Endothelial cell of umbilical vein (primary cell): ENCODE data around the gene CDK19. TPM values are rescaled to one million over a fixed set of nuclear protein-coding genes. Genes with fewer than 3 reads are reported as not detected.

ENCODE experiments used
- BruUV-seq: library from RNA; stranded (reverse); fragments of 400-500 nt; replicated peaks from 2 replicates; lab custom pipeline; 2021; lab: Mats Ljungman, UMichigan
- CTCF ChIA-PET: fragments of 300-600, 350-600 bp; sonication (Branson Sonifier 250); formaldehyde crosslinking; loops from one replicate; lab custom pipeline; 2021; ENCODE audit warnings: antibody characterized with exemption, inconsistent platforms; lab: Charles Lee
- POLR2A ChIA-PET: fragments of 300-600, 350-600 bp; sonication (Branson Sonifier 250); formaldehyde crosslinking; loops from one replicate; lab custom pipeline; 2021; ENCODE audit warnings: antibody characterized with exemption, inconsistent platforms; lab: Charles Lee
- DNase-seq: peaks from one replicate; pipeline ENCODE4 v3.0.0-alpha.2; 2011; ENCODE audit warnings: low read depth, low spot score
- FAIRE-seq: peaks from 2 replicates; lab custom pipeline; 2011; peaks lifted over from hg19 to GRCh38; lab: Jason Lieb, UNC
- H2AFZ ChIP-seq: 2 replicates; pipeline ENCODE4 v1.6.0; 2012; ENCODE audit warnings: low read depth, low read length, control low read depth, inconsistent platforms
- H3K27ac ChIP-seq: 2 replicates; pipeline ENCODE4 v1.5.1; 2011; ENCODE audit warnings: low read depth, mild to moderate bottlenecking, control low read depth, low read length, moderate library complexity; ENCODE audit not compliant: insufficient read depth
- H3K27me3 ChIP-seq, 2 experiments: 2 replicates each; pipeline versions ENCODE4 v1.6.0 to v1.6.1; 2011; ENCODE audit warnings: low read length in 2 of 2, mixed read lengths in 1 of 2; ENCODE audit not compliant: control insufficient read depth in 2 of 2, insufficient read depth in 2 of 2
- H3K36me3 ChIP-seq, 2 experiments: 2 replicates in 1 of 2; 3 replicates in 1 of 2; pipeline ENCODE4 v1.5.1; 2011; ENCODE audit warnings: low read length in 2 of 2, mild to moderate bottlenecking in 1 of 2, moderate library complexity in 1 of 2; ENCODE audit not compliant: control insufficient read depth in 2 of 2, insufficient read depth in 2 of 2; ENCODE audit errors: extremely low read depth in 1 of 2
- H3K4me1 ChIP-seq: 3 replicates; pipeline ENCODE4 v1.5.1; 2011; ENCODE audit warnings: mild to moderate bottlenecking, low read length; ENCODE audit not compliant: control insufficient read depth, insufficient read depth; ENCODE audit errors: extremely low read depth
- H3K4me2 ChIP-seq: 2 replicates; pipeline ENCODE4 v1.6.1; 2011; ENCODE audit warnings: low read length, control low read depth, mixed read lengths; ENCODE audit not compliant: insufficient read depth
- H3K4me3 ChIP-seq, 3 experiments: fragments of 200-600 bp in 1 of 3; sonication (generic), shearing (Covaris generic) in 1 of 3; replicated peaks in 1 of 3; 2 replicates each; pipeline ENCODE4 v1.5.1; 2011 to 2016; ENCODE audit warnings: control low read depth in 3 of 3, low read length in 3 of 3, mild to moderate bottlenecking in 2 of 3, inconsistent platforms in 1 of 3, low read depth in 1 of 3, moderate library complexity in 1 of 3; ENCODE audit not compliant: insufficient read depth in 1 of 3
- H3K79me2 ChIP-seq: 2 replicates; pipeline ENCODE4 v1.6.0; 2012; ENCODE audit warnings: low read length, inconsistent platforms; ENCODE audit not compliant: control insufficient read depth, insufficient read depth
- H3K9ac ChIP-seq: replicated peaks from 2 replicates; pipeline ENCODE3; 2011; ENCODE audit warnings: low read length, control low read depth; ENCODE audit not compliant: insufficient read depth; ENCODE audit errors: extremely low read depth
- H3K9me1 ChIP-seq: replicated peaks from 3 replicates; pipeline ENCODE4 v1.6.0; 2011; ENCODE audit warnings: mild to moderate bottlenecking, low read length; ENCODE audit not compliant: control insufficient read depth, insufficient read depth; ENCODE audit errors: extremely low read depth
- H3K9me3 ChIP-seq: replicated peaks from 2 replicates; pipeline ENCODE4 v1.5.1; 2012; ENCODE audit warnings: low read length, inconsistent platforms; ENCODE audit not compliant: control insufficient read depth, insufficient read depth
- H4K20me1 ChIP-seq: replicated peaks from 2 replicates; pipeline ENCODE3; 2011; ENCODE audit warnings: mild to moderate bottlenecking, low read length; ENCODE audit not compliant: control insufficient read depth, insufficient read depth; ENCODE audit errors: extremely low read depth
- EZH2 ChIP-seq: IDR thresholded peaks from 2 replicates; pipeline ENCODE4 v1.6.1; 2012; ENCODE audit warnings: borderline replicate concordance, low read depth, mild to moderate bottlenecking, moderate library complexity, low read length, inconsistent platforms; ENCODE audit not compliant: severe bottlenecking
- FOS ChIP-seq: IDR thresholded peaks from 2 replicates; pipeline ENCODE4 v1.6.1; 2011; ENCODE audit warnings: mild to moderate bottlenecking, low read length, moderate library complexity, borderline replicate concordance; ENCODE audit not compliant: insufficient read depth
- GATA2 ChIP-seq: IDR thresholded peaks from 2 replicates; pipeline ENCODE4 v1.7.0; 2011; ENCODE audit warnings: low read depth, mild to moderate bottlenecking, moderate library complexity, mixed read lengths, low read length; ENCODE audit not compliant: insufficient read length, insufficient read depth
- JUN ChIP-seq: IDR thresholded peaks from 2 replicates; pipeline ENCODE4 v1.6.1; 2011; ENCODE audit warnings: borderline replicate concordance, low read depth; ENCODE audit not compliant: insufficient read length, insufficient read depth
- POLR2A ChIP-seq: IDR thresholded peaks from 2 replicates; pipeline ENCODE4 v1.6.1; 2012; ENCODE audit warnings: low read depth, mild to moderate bottlenecking, control low read depth, low read length
- POLR2AphosphoS5 ChIP-seq: IDR thresholded peaks from 2 replicates; pipeline ENCODE4 v1.6.1; 2012; ENCODE audit warnings: low read depth, mild to moderate bottlenecking, control low read depth, low read length, moderate library complexity; ENCODE audit not compliant: insufficient read depth
- dilution Hi-C: fragments of 300-500 bp; cut with MboI; formaldehyde crosslinking; loops from one replicate; pipeline ENCODE4 v1.15.0; 2019; ENCODE audit warnings: low sequenced_read_pairs; ENCODE audit not compliant: extremely low pct_ligation_motif_present
- intact Hi-C: fragments of 100-400 bp; cut with micrococcal nuclease; formaldehyde crosslinking; loops from one replicate; pipeline ENCODE4 v1.10.0; 2022
- polyA plus RNA-seq, 4 experiments: library from polyadenylated mRNA; depleted of rRNA in 3 of 4; stranded (reverse) in 3 of 4; unstranded in 1 of 4; fragments of >200 nt; gene quantifications; 2 replicates each; pipeline versions ENCODE4 v1.2.1 to v1.2.3, GENCODE V29; 2011 to 2012; ENCODE audit warnings: missing spikeins in 1 of 4
- total RNA-seq: library from RNA; stranded (reverse); gene quantifications from 2 replicates; pipeline ENCODE4 v1.2.3, GENCODE V29; 2021
- TF ChIP-seq, protein P1 (sequence below): IDR thresholded peaks from 2 replicates; pipeline ENCODE4 v1.6.1; 2011; ENCODE audit not compliant: insufficient read depth, insufficient read length
- TF ChIP-seq, protein P2 (sequence below), 2 donors: IDR thresholded peaks; 1 replicate in 1 of 2; 2 replicates in 1 of 2; pipeline ENCODE4 v1.5.1; 2011; ENCODE audit warnings: low read length in 2 of 2, mild to moderate bottlenecking in 2 of 2, moderate library complexity in 2 of 2, control low read depth in 1 of 2, inconsistent platforms in 1 of 2, low read depth in 1 of 2; ENCODE audit not compliant: insufficient read depth in 1 of 2; ENCODE audit errors: extremely low read depth in 1 of 2

The CDK19 gene
- total and polyA plus RNA-seq, 2 donors (not counting 3 experiments of a cell fraction or from before 2014, with no cell fraction given) = 4.6 to 12.1 TPM

DNA sequence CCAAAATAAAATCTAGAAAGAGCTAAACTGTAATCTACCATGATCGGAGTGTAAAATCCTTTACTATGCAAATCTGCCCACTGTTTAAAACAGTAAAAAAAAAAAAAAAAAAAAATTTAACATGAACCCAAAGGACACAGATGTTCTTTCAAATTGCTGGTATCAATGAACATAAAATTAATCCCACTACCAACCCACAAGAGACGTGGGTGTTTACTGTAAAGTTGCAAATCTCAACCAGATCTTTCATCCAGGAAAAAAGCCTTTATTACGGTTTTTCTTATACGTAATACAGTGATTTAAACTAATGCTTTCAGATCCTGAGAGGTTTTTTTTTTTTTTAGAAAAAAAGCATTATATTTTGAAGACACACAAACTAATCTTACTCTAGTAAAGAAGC, 2.5 kb downstream of the CDK19 start:
- H3K4me2 ChIP-seq = no peak overlapping the region
- BruUV-seq = no TSS peak

More for the DNA sequence above, 2.5 kb downstream of the CDK19 start:
- TF ChIP-seq GATA2 (no peak), POLR2AphosphoS5 (no peak), EZH2 (no peak), POLR2A (no peak), FOS (no peak), JUN (no peak)
- TF ChIP-seq, protein P1, sequence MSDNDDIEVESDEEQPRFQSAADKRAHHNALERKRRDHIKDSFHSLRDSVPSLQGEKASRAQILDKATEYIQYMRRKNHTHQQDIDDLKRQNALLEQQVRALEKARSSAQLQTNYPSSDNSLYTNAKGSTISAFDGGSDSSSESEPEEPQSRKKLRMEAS = no peak
- TF ChIP-seq, protein P2, sequence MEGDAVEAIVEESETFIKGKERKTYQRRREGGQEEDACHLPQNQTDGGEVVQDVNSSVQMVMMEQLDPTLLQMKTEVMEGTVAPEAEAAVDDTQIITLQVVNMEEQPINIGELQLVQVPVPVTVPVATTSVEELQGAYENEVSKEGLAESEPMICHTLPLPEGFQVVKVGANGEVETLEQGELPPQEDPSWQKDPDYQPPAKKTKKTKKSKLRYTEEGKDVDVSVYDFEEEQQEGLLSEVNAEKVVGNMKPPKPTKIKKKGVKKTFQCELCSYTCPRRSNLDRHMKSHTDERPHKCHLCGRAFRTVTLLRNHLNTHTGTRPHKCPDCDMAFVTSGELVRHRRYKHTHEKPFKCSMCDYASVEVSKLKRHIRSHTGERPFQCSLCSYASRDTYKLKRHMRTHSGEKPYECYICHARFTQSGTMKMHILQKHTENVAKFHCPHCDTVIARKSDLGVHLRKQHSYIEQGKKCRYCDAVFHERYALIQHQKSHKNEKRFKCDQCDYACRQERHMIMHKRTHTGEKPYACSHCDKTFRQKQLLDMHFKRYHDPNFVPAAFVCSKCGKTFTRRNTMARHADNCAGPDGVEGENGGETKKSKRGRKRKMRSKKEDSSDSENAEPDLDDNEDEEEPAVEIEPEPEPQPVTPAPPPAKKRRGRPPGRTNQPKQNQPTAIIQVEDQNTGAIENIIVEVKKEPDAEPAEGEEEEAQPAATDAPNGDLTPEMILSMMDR (IDR thresholded peaks at IDR 0.05; ENCODE audit: extremely low read depth in 1 of 2, insufficient read depth in 1 of 2, low read depth in 1 of 2, low read length in 2 of 2) = no peak
- Histone ChIP-seq H3K9ac (no peak overlapping the region), H3K79me2 (peaks cover 3% of the 10 kb centered on the region), H3K9me3 (no peaks in the 10 kb centered on the region), H2AFZ (no peak overlapping the region), H3K27ac (no peak overlapping the region), H3K36me3 (no peaks in the 10 kb centered on the region), H3K9me1 (no peaks in the 10 kb centered on the region), H3K4me1 (peaks cover 9% of the 10 kb centered on the region), H4K20me1 (no peaks in the 10 kb centered on the region), H3K27me3 (no peaks in the 10 kb centered on the region), H3K4me3 (no peak overlapping the region)
- dilution Hi-C loops = no loop called here
- ChIA-PET CTCF (interaction anchor here (1.0 kb wide), 1 partner anchor 9 kb away, joined by 5 read pairs; no protein-coding TSS in a partner anchor), POLR2A (interaction anchor here (4.1 kb wide), 1 partner anchor 62 kb away, joined by 133 read pairs; the partner anchor contains the start of gene AMD1)
- DNase-seq (no peak), FAIRE-seq (no peak)
- intact Hi-C loops = no loop called here
